HG03159 (cell line): ENCODE results near the gene C3orf49.
A peak's percentile ranks its signal among the peaks of the same experiment; 100 is the strongest.

Source experiments
- ATAC-seq: cut with Tn5 transposase; IDR thresholded peaks from one replicate; pipeline ENCODE4 v1.9.1; 2021; ENCODE audit warnings: mild to moderate bottlenecking, moderate library complexity; ENCODE audit not compliant: unreplicated experiment

C3orf49 gene

GRCh38 chr3:63878394-63879060 lies 59.4 kb downstream of the C3orf49 start:
- ATAC-seq, result no peak

GRCh38 chr3:63880653-63881052 lies 61.6 kb downstream of the C3orf49 start:
- no peak for ATAC-seq

- no peak for ATAC-seq
Observed at GRCh38 chr3:63886858-63887257, 67.8 kb downstream of the C3orf49 start.

- no peak for ATAC-seq
Observed at GRCh38 chr3:63891518-63891917, 72.4 kb downstream of the C3orf49 start.

- no peak for ATAC-seq
Observed at GRCh38 chr3:63892773-63893352, 73.8 kb downstream of the C3orf49 start.

GRCh38 chr3:63895422-63896189 lies 76.5 kb downstream of the C3orf49 start:
- ATAC-seq, result no peak

GRCh38 chr3:63896332-63897030 lies 77.4 kb downstream of the C3orf49 start:
- ATAC-seq, result peak; percentile 79
